GM19023 (cell line): ENCODE results near the gene LRRC74B.
A peak's percentile ranks its signal among the peaks of the same experiment; 100 is the strongest.

Experiments
- ATAC-seq: cut with Tn5 transposase; IDR thresholded peaks from one replicate; pipeline ENCODE4 v1.9.1; 2021; ENCODE audit warnings: mild to moderate bottlenecking, moderate library complexity; ENCODE audit not compliant: unreplicated experiment

LRRC74B gene

GRCh38 chr22:21014202-21014725 is 31.5 kb upstream of the LRRC74B start:
- ATAC-seq: peak; percentile 89

DNA sequence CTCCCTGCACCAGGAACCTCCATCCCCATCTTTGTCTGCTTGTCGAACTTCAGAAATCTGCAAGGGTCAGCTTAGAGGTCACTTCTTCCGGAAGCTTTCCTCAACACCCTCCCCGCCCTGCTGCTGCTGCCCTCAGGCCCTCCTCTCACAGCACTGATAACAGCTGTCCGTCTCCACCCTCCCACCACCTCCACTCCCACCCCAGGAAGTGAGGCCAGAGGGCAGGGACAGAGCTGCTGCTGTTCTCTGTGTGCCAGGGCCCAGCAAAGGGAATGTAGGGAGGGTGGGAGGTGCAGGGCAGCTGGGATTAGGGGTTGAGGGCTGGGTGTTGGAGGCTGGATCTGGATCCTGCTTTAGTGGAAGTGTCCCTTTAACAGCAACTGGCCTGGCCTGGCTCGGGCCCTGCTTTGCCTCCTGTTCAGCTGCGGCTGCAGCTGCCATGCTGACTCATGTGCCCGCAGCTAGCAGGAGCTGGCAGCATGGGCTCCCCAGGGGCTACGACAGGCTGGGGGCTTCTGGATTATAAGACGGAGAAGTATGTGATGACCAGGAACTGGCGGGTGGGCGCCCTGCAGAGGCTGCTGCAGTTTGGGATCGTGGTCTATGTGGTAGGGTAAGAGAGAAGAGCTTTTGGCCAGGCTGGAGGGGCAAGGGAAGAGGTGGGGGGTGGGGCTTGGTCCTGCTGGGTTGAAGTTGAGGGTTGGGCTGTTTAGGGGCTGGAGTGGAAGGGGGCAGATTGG is 30.9 kb upstream of the LRRC74B start, which contains the start of gene P2RX6:
Gene P2RX6, plus strand, starts transcription at position 440 of the 740 bp plus-strand sequence. Its CDS starts 10 bp downstream, at position 450.
- ATAC-seq: no peak

- ATAC-seq: no peak
These were observed 30.2 kb upstream of the LRRC74B start for GRCh38 chr22:21015466-21016006.

GRCh38 chr22:21016644-21017420 is 28.9 kb upstream of the LRRC74B start:
- no peak for ATAC-seq

- no peak for ATAC-seq
These were observed 27.4 kb upstream of the LRRC74B start for GRCh38 chr22:21018314-21018713.

DNA sequence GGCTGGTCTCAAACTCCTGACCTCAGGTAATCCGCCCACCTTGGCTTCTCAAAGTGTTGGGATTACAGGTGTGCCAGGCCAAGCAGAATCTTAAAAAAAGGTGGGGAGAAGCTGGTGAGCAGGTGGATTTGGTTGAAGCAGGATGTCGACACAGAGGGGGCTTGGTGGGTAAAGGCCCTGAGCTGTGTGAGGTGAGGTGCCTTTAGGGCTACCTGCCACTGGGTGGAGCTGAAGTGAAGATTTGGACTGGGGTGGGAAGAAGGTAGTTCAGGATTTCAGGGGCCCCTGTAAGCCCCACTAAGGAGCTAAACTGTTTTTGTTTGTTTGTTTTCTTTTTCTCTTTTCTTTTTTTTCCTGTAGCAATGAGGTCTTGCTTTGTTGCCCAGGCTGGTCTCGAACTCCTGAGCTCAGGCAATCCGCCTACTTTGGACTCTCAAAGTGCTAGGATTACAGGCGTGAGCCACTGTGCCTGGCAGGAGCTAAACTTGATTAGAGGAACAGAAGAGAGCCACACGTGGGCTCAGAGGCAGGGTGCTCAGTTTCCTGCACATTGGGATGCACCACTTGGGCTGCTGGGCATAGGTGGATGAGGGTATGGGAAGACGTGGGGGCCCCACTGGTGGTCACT is 24.8 kb upstream of the LRRC74B start:
- no peak for ATAC-seq

DNA sequence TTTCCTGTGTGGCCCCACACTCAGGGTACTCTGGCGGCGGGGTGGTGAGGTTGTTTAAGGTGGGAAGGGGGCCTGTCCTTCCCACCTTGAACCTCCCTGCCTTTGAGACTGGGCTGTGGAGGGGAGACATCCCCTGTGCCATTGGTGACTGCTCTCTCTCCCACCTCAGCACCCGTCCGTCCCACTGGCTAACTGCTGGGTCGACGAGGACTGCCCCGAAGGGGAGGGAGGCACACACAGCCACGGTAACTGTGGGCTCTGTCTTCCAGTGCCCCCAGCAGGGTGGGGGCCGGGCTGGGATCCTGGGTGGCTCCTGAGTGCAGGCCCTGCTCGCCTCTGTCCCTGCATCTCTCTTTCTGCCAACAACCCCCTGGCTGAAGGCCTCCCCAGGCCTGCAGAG is 23.2 kb upstream of the LRRC74B start:
- no peak for ATAC-seq

- ATAC-seq: no peak
These were observed 22.7 kb upstream of the LRRC74B start for GRCh38 chr22:21022955-21023614.

- ATAC-seq: no peak
These were observed 20.5 kb upstream of the LRRC74B start for GRCh38 chr22:21025266-21025665.

DNA sequence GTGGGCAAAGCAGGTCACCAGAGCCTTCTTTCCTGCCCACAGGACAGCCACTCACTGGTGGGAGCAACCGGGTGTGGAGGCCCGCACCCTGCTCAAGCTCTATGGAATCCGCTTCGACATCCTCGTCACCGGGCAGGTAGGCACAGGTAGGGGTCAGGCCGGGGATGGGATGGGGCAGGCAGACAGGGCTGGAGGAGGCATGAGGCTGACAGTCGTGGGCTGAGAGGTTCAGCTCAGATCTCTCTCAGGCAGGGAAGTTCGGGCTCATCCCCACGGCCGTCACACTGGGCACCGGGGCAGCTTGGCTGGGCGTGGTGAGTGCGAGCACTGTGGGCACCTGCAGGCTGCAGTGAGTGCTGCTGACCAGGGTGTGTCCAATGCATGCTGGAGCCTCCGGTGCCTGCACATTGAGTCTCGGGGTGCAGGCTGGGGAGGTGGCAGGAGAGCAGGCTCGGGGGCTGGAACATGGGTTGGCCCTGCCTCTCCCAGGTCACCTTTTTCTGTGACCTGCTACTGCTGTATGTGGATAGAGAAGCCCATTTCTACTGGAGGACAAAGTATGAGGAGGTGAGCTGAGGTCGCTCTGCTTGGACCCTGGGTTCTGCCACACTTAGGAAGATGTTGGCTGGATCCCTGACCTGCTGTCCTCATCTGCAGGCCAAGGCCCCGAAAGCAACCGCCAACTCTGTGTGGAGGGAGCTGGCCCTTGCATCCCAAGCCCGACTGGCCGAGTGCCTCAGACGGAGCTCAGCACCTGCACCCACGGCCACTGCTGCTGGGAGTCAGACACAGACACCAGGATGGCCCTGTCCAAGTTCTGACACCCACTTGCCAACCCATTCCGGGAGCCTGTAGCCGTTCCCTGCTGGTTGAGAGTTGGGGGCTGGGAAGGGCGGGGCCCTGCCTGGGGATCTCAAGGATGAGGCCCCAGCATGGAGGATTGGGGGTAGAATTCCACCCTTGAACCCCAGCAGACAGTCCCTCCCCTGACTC is 19.7 kb upstream of the LRRC74B start:
- no peak for ATAC-seq

DNA sequence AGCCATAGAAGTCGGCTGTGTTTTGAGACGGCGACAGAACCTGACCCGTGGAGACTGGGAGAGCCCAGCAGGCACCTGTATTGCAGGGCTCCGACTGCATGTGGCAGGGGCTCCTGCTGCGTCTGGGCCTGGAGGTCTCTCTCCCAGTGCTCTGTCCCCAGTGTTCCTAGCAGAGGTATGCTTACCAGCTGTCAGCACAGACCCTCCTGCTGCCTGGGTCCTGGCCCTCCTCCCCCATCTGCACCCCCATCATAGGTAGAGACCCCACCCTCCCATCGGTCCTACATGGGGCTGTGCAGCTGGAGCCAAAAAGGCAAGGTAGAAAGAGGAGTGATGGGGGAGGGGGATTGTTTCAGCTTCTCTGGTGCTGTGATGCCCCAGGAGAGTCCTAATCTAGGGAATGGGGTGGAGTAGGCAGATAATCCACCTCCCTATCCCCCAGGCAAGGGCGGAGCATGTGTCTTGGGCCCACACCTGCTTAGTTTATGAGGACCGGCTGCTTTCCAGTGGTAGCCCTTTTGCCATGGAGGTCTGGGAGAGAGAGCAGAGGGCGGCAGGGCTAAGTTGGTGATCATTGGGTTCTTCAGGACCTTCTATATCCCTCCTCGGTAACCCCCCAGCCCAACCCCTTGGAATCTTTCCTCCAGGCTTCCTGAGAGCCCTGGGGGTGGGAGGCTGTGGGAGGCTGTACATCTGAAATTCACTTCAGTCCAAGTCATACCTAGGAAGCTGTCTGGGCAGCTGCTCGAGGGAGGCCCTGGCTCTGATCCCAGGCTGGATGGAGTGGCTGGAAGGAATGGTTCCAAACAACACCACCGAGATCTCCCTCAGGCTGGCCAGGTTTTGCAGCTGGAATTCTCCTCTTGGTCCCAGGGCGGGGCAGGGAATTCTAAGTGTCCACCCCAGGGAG is 18.7 kb upstream of the LRRC74B start:
- ATAC-seq: no peak

DNA sequence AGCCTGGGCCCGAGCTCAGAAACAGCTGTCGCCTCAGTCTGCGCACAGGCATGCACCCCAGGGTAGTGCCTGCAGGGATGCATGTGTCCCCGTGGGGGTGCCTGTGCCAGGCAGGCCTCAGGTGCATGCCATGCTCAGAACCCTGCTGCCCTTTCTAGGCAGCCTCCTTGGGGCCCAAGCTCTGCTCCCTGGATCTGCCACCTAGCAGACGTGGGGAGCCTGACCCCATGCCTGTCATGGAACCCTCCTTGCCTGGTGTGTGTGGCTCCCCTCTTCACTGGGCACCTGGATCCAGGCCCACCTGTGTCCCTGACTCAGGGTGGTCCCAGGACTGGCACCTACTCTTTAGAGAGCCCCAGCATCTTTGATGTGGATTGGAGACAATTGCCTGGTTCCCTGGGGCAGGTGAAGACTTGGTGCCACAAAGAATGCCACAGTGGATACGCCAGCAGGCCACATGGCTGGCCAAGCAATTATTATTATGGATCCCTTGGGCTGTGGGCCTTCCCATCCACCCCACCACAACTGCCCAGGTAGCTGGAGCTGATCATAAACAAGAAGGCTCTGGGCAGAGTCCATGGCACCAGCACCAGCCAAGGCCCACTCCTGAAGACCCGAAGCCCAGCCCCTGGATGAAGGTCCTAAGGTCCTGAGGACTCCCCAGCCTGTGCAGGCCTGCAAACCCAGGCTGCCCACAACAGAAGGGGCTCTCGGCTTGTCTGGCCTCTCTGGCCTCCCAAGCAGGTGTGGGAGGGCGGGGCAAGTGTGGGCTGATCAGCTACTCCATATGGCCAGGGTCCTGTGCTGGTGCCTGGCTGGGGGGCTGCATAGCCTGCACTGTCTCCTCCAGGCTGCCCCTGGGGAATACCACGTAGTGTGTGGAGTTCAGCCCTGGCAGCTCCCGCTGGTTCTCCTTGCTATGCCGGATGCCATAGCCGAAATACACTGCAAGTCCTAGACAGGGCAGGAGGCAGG is 17.2 kb upstream of the LRRC74B start:
- no peak for ATAC-seq

GRCh38 chr22:21029486-21030025 is 16.2 kb upstream of the LRRC74B start:
- ATAC-seq: no peak

GRCh38 chr22:21030032-21030431 is 15.7 kb upstream of the LRRC74B start:
- no peak for ATAC-seq

DNA sequence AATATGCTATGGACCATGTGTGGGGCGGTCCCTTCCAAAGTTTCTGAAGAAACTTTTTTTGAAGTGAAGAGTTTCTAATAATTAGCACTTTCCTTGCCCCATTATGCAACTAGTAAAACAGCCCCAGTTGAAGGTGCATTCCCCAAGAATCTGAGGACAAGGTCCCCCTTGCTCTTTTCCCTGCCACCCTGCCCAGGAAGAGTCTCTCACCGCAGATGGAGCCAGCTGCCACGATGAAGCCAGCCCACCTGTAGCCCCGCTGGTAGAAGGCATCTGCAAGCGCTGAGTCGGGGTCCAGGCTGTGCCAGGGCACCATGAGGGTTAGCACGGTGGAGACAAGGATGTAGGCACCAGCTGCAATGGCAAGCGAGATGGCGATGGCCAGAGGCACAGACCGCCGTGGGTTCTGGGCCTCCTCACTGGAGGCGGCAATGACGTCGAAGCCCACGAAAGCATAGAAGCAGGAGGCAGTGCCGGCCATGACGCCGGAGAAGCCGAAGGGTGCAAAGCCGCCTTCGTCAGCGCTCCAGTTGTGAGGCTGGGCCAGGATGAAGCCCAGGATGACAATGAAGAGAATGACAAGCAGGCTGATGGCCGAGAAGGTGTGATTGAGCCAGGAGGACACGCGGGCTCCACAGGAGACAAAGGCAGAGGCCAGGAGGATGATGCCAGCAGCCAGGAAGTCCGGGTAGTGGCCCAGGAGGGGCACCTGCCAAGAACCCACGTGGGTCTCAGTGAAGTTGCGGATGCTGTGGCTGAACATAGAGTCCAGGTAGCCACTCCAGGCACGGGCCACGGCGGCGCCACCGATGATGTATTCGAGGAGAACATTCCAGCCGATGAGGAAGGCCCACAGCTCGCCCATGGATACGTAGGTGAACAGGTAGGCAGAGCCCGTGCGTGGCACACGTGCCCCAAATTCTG is 14.9 kb upstream of the LRRC74B start:
- ATAC-seq: no peak

GRCh38 chr22:21031545-21032036 is 14.2 kb upstream of the LRRC74B start:
- no peak for ATAC-seq
